Right atrium auricular region (tissue), 2 donors: Measurements from ENCODE around the gene RPL10. TPM values are rescaled to one million over a fixed set of nuclear protein-coding genes. Genes with fewer than 3 reads are reported as not detected.

Experiments
- DNase-seq: peaks from one replicate; pipeline ENCODE4 v3.0.0-alpha.2; 2019; ENCODE audit warnings: low spot score
- H3K27ac ChIP-seq, 2 donors: fragments of 200-600 bp; sonication (generic); 1 replicate in 1 of 2; 2 replicates in 1 of 2; pipeline ENCODE4 v1.5.1; 2016 to 2019
- H3K27me3 ChIP-seq, 2 donors: fragments of 200-600 bp; sonication (generic); one replicate each; pipeline versions ENCODE4 v1.5.1 to v1.6.0; 2017 to 2019
- H3K36me3 ChIP-seq: fragments of 200-600 bp; sonication (generic); one replicate; pipeline ENCODE4 v1.5.1; 2016
- H3K4me1 ChIP-seq, 2 donors: fragments of 200-600 bp; sonication (generic); one replicate each; pipeline versions ENCODE4 v1.5.1 to v1.6.0; 2017 to 2019
- H3K4me3 ChIP-seq, 2 donors: fragments of 200-600 bp; sonication (generic); 1 replicate in 1 of 2; 2 replicates in 1 of 2; pipeline ENCODE4 v1.5.1; 2017 to 2019; ENCODE audit warnings: mild to moderate bottlenecking in 1 of 2, moderate library complexity in 1 of 2
- H3K9me3 ChIP-seq, 2 donors: fragments of 200-600 bp; sonication (generic); one replicate each; pipeline ENCODE4 v1.5.1; 2019
- CTCF ChIP-seq, 2 donors: fragments of 200-600 bp; sonication (generic); IDR thresholded peaks; one replicate each; pipeline ENCODE4 v1.5.1; 2019; ENCODE audit warnings: antibody characterized with exemption in 2 of 2
- microRNA-seq, 2 donors: library from miRNA; unstranded; fragments of <30 nt; microRNA quantifications; one replicate each; pipeline ENCODE4, GENCODE V29; 2016 to 2017; ENCODE audit warnings: borderline number of aligned reads in 2 of 2, borderline replicate concordance in 1 of 2
- total RNA-seq, 2 donors: library from RNA; depleted of rRNA; stranded (reverse); fragments of >200 nt; gene quantifications; one replicate each; pipeline ENCODE4 v1.1.0, GENCODE V29; 2016

The RPL10 gene
- total RNA-seq, 2 donors from 2014 or later = 1,667 to 4,587 TPM

- Histone ChIP-seq H3K27ac (no peak overlapping the region), H3K9me3 (no peaks in the 10 kb centered on the region), H3K4me3 (no peak overlapping the region), H3K27me3 (no peaks in the 10 kb centered on the region), H3K4me1 (peaks cover 0 to 11% of the 10 kb centered on the region in 2 donors), H3K36me3 (peaks cover 28% of the 10 kb centered on the region)
- TF ChIP-seq CTCF (IDR thresholded peaks at IDR 0.05) = no peak
- no peak for DNase-seq
Measured at GRCh38 chrX:154446430-154446829, 48.3 kb downstream of the RPL10 start.

GRCh38 chrX:154448484-154448883, 50.3 kb downstream of the RPL10 start:
- Histone ChIP-seq H3K4me3 (no peak overlapping the region), H3K36me3 (peaks cover 15% of the 10 kb centered on the region), H3K9me3 (no peaks in the 10 kb centered on the region), H3K27ac (no peak overlapping the region), H3K4me1 (peaks cover 0 to 10% of the 10 kb centered on the region in 2 donors), H3K27me3 (no peaks in the 10 kb centered on the region)
- DNase-seq = no peak
- no peak for TF ChIP-seq CTCF (IDR thresholded peaks at IDR 0.05)

- H3K27me3 ChIP-seq = no peaks in the 10 kb centered on the region
- H3K27ac ChIP-seq = no peak overlapping the region
- peaks cover 0 to 7% of the 10 kb centered on the region in 2 donors for H3K4me1 ChIP-seq
- TF ChIP-seq CTCF (IDR thresholded peaks at IDR 0.05) = no peak
- no peaks in the 10 kb centered on the region for H3K9me3 ChIP-seq
- no peak for DNase-seq
- peaks cover 15% of the 10 kb centered on the region for H3K36me3 ChIP-seq
- H3K4me3 ChIP-seq = no peak overlapping the region
Measured at GRCh38 chrX:154449618-154450017, 51.4 kb downstream of the RPL10 start.

- Histone ChIP-seq H3K9me3 (no peaks in the 10 kb centered on the region), H3K27ac (no peak overlapping the region), H3K36me3 (peaks cover 15% of the 10 kb centered on the region), H3K27me3 (no peaks in the 10 kb centered on the region), H3K4me1 (no peaks in the 10 kb centered on the region), H3K4me3 (no peak overlapping the region)
- no peak for DNase-seq
- TF ChIP-seq CTCF (IDR thresholded peaks at IDR 0.05) = no peak
Measured at GRCh38 chrX:154450312-154450711, 52.1 kb downstream of the RPL10 start.

Small RNAs within 50 kb of the gene (microRNA-seq; reads per million reads assigned to microRNA genes)
- 0 to 2.8 reads per million in 2 donors for gene MIR6858

Other genes starting within 250 kb of the RPL10 start
- not detected for gene OPN1MW, start 215.8 kb upstream of the RPL10 start, total RNA-seq
- not detected for gene OPN1MW2, start 178.6 kb upstream of the RPL10 start, total RNA-seq
- not detected for gene OPN1MW3, start 140.8 kb upstream of the RPL10 start, total RNA-seq
- gene TEX28, start 103.3 kb upstream of the RPL10 start, total RNA-seq = not detected
- gene TKTL1, start 102.6 kb upstream of the RPL10 start, total RNA-seq = 1 to 10 TPM; 1.1 to 4.0 TPM
- gene FLNA, start 23.7 kb upstream of the RPL10 start, total RNA-seq = 100 to 1,000 TPM; 263 to 419 TPM
- 10 to 100 TPM; 41.5 to 47.0 TPM for gene EMD, start 19.1 kb upstream of the RPL10 start, total RNA-seq
- gene DNASE1L1, start 10.9 kb downstream of the RPL10 start, total RNA-seq = 10 to 100 TPM; 74.4 to 84.0 TPM
- 10 to 100 TPM; 24.8 to 28.9 TPM for gene TAFAZZIN, start 13.2 kb downstream of the RPL10 start, total RNA-seq
- gene ATP6AP1, start 30.3 kb downstream of the RPL10 start, total RNA-seq = 10 to 100 TPM; 50.3 to 77.7 TPM
- gene GDI1, start 38.8 kb downstream of the RPL10 start, total RNA-seq = 100 to 1,000 TPM in 1 of 2 donors, 10 to 100 TPM in 1; 73.8 to 116 TPM
- gene FAM50A, start 45.8 kb downstream of the RPL10 start, total RNA-seq = 10 to 100 TPM; 24.3 to 41.7 TPM
- 1 to 10 TPM; 5.9 to 7.1 TPM for gene PLXNA3, start 59.9 kb downstream of the RPL10 start, total RNA-seq
- gene LAGE3, start 80.9 kb downstream of the RPL10 start, total RNA-seq = 10 to 100 TPM; 20.1 to 32.9 TPM
- 10 to 100 TPM; 54.6 to 61.0 TPM for gene UBL4A, start 88.2 kb downstream of the RPL10 start, total RNA-seq
- 10 to 100 TPM; 22.2 to 22.9 TPM for gene SLC10A3, start 92.3 kb downstream of the RPL10 start, total RNA-seq
- gene FAM3A, start 117.9 kb downstream of the RPL10 start, total RNA-seq = 10 to 100 TPM; 47.1 to 61.2 TPM
- 10 to 100 TPM; 14.9 to 42.2 TPM for gene G6PD, start 148.5 kb downstream of the RPL10 start, total RNA-seq
- gene IKBKG, start 149.2 kb downstream of the RPL10 start, total RNA-seq = 1 to 10 TPM; 7.2 to 9.0 TPM
- gene CTAG1A, start 186.8 kb downstream of the RPL10 start, total RNA-seq = not detected
- gene CTAG1B, start 220.9 kb downstream of the RPL10 start, total RNA-seq = not detected